Measurements from ENCODE around the gene NUP210. TPM values are rescaled to one million over a fixed set of nuclear protein-coding genes. Genes with fewer than 3 reads are reported as not detected.

NUP210 gene
- total and polyA plus RNA-seq, 2 of the 13 experiments (the other 11 are each of a cell fraction or from before 2014, with no cell fraction given) = 31.6 to 35.2 TPM

GRCh38 chr3:13353936-13354542, 66.1 kb downstream of the NUP210 start (continued):
- TF ChIP-seq NFKBIZ (CRISPR knock-in tag; IDR thresholded peaks at IDR 0.05) = no peak
- TF ChIP-seq ZNF512 (CRISPR knock-in tag; IDR thresholded peaks at IDR 0.05) = no peak
- no peak for TF ChIP-seq ATM (IDR thresholded peaks at IDR 0.05; ENCODE audit: borderline replicate concordance)
- no peak for TF ChIP-seq MTA3 (CRISPR knock-in tag; IDR thresholded peaks at IDR 0.05)
- TF ChIP-seq IKZF4 (CRISPR knock-in tag; IDR thresholded peaks at IDR 0.05; ENCODE audit: borderline replicate concordance, low read depth, not compliant biosample characterization) = no peak
- TF ChIP-seq ZNF660 (CRISPR knock-in tag; IDR thresholded peaks at IDR 0.05; ENCODE audit: borderline replicate concordance, low read depth) = no peak
- no peak for TF ChIP-seq ATF1 (CRISPR knock-in tag; IDR thresholded peaks at IDR 0.05)
- TF ChIP-seq, protein P1, sequence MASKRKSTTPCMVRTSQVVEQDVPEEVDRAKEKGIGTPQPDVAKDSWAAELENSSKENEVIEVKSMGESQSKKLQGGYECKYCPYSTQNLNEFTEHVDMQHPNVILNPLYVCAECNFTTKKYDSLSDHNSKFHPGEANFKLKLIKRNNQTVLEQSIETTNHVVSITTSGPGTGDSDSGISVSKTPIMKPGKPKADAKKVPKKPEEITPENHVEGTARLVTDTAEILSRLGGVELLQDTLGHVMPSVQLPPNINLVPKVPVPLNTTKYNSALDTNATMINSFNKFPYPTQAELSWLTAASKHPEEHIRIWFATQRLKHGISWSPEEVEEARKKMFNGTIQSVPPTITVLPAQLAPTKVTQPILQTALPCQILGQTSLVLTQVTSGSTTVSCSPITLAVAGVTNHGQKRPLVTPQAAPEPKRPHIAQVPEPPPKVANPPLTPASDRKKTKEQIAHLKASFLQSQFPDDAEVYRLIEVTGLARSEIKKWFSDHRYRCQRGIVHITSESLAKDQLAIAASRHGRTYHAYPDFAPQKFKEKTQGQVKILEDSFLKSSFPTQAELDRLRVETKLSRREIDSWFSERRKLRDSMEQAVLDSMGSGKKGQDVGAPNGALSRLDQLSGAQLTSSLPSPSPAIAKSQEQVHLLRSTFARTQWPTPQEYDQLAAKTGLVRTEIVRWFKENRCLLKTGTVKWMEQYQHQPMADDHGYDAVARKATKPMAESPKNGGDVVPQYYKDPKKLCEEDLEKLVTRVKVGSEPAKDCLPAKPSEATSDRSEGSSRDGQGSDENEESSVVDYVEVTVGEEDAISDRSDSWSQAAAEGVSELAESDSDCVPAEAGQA (IDR thresholded peaks at IDR 0.05; ENCODE audit: low read depth) = no peak
- TF ChIP-seq, protein P1 (CRISPR knock-in tag; IDR thresholded peaks at IDR 0.05; ENCODE audit: borderline replicate concordance) = no peak
- no peak for TF ChIP-seq EED (CRISPR knock-in tag; IDR thresholded peaks at IDR 0.05)
- no peak for TF ChIP-seq NCOR1 (IDR thresholded peaks at IDR 0.05; ENCODE audit: borderline replicate concordance, low read length)
- TF ChIP-seq ZNF878 (CRISPR knock-in tag; IDR thresholded peaks at IDR 0.05) = no peak
- no peak for TF ChIP-seq CCDC6 (CRISPR knock-in tag; IDR thresholded peaks at IDR 0.05)

Measured in HepG2 (cell line).